HuH-7.5 (cell line): Measurements from ENCODE around the gene SMNDC1.
"Not testable (repeated sequence)": the region's sequence is repeated elsewhere in the genome, so short reads cannot be mapped to it uniquely, and the experiment has no call there.

ENCODE experiments used
- DNase-seq: peaks from one replicate; pipeline ENCODE4 v3.0.0; 2011; ENCODE audit warnings: low spot score

SMNDC1 gene

GRCh38 chr10:110249489-110249888 lies 55.2 kb downstream of the SMNDC1 start:
- not testable (repeated sequence) for DNase-seq

GRCh38 chr10:110247833-110248232 lies 56.9 kb downstream of the SMNDC1 start:
- not testable (repeated sequence) for DNase-seq

GRCh38 chr10:110244550-110244949 lies 60.2 kb downstream of the SMNDC1 start:
- no peak for DNase-seq

- DNase-seq = no peak
Observed at GRCh38 chr10:110242511-110242910, 62.2 kb downstream of the SMNDC1 start.

GRCh38 chr10:110241841-110242240 lies 62.9 kb downstream of the SMNDC1 start:
- DNase-seq = no peak

- DNase-seq = no peak
Observed at GRCh38 chr10:110241407-110241806, 63.3 kb downstream of the SMNDC1 start.
